CD4-positive, alpha-beta T cell treated with Interleukin-12 subunit alpha and Interleukin-12 subunit beta, for 1 hour (primary cell): ENCODE results near the gene TOPORS.
"Not testable (repeated sequence)": the region's sequence is repeated elsewhere in the genome, so short reads cannot be mapped to it uniquely, and the experiment has no call there.

Experiments
- DNase-seq: peaks from one replicate; pipeline ENCODE4 v3.0.0-alpha.2; 2020

Gene TOPORS

DNA sequence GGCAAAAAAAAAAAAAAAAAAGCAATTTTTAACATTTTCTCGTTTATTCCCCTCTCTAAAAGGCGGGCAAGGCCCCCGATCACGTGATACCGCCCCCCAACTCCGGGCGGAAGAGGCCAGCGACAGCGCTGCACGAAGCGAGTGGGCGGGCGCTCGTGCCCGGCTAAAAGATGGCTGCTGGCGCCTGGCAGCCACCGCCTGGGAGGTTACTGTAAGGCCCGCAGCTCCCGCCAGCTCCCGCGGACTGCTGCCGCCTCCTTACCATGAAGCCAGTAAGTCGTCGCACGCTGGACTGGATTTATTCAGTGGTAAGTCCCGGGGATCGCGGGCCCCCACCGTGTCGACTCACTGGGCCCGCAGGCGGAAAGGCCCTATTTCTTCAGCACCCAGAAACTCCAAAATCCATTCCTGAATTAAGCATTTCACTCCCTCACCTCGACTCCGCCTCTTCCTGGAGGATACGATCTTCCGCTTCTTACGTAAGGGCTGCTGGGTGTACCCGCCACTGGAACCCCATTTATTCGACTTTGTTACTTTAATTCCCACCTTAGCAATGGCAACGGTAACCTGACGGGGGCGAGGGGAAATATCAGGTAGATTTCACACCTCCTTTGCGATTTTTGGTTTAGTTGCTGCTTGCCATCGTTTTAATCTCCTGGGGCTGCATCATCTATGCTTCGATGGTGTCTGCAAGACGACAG is at the start of gene TOPORS, which contains the start of gene SMIM27:
Gene TOPORS, minus strand, starts transcription at position 415 of the 701 bp plus-strand sequence. Its CDS starts 150 bp downstream, at position 265.
Gene SMIM27, plus strand, starts transcription at position 156 of the 701 bp plus-strand sequence. Its CDS starts 108 bp downstream, at position 264.
- peak; percentile 92 for DNase-seq

DNA sequence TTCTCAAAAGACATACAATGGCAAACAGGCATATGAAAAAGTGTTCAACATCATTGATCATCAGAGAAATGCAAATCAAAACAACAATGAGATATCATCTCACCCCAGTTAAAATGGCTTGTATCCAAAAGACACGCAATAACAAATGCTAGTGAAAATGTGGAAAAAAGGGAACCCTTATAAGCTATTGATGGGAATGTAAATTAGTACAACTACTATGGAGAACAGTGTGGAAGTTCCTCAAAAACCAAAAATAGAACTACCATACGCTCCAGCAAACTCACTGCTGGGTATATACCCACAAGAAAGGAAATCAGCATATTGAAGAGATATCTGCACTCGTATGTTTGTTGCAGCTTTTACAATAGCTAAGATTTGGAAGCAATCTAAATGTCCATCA is 46.6 kb upstream of the TOPORS start:
- DNase-seq, result not testable (repeated sequence)

DNA sequence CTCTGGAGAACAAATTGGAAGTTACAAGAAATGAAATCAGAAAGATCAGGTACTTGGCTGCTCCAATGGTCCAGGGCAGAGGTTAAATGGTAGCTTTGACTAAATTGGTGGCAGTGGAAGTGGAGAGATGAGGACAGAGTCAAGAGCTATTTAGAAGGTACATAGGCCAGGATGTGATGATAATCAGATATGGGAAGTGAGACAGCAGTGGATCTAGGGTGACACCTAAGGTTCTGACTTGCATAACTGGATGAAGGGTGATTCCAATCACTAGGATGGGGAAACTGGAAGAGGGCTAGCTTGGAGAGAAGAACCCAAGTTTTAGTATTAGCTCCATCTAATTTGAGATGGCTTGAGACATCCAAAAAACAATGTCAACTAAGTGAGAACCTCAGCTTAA is 44.5 kb upstream of the TOPORS start:
- DNase-seq, result no peak

DNA sequence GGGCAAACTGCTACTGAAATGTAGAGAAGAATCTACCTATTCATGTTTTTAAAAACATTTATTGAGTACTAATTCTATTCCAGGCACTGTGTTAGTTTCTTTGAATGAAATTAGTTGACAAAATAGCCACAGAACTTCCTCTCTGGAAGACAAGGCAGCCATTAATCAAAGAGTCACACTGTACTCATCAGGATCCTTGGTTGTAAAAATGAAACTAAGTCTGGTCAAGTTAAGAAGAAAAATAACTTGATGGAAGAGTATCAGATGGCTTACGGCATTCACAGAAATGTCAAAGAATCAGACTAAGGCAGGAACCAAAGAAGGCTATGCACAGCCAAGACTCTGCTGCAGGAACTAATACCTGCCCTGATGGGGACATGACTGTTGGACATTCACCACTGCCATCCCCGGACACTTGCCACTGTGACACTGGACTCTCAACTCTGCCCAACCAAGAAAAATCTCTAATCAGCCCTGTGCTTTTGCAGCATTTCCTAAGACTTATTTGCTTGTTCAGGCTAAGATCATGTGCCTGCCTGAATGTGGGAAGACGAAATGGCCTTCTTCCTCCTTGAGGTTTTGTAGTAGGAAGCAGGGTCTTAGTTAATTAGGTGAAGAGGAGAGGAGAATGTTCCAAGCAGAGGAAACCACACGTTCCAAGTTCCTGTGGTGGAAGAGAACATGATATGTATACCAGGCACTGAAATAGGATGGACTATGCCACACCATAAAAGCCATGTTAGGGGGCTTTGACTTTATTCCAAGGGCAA is 43.9 kb upstream of the TOPORS start:
- no peak for DNase-seq

DNA sequence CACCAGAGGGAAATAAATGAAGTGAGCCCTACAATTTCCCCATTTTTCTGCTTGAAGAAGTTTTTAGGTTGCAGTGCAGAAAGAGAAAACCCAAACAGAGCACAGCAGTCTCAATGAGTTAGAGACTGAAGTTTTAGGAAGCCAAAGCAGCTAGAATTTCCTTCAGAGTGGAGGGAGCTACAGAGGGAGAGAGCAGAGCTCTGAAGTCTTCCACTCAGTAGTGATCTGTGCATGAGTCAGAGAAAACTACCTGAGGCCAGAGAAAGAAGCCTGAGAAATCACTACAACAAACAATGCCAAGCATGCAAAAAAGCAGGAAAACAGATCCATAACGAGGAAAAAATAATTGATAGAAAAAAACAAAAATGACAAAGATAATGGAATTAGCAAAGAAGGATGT is 38.5 kb upstream of the TOPORS start:
- DNase-seq, result no peak

DNA sequence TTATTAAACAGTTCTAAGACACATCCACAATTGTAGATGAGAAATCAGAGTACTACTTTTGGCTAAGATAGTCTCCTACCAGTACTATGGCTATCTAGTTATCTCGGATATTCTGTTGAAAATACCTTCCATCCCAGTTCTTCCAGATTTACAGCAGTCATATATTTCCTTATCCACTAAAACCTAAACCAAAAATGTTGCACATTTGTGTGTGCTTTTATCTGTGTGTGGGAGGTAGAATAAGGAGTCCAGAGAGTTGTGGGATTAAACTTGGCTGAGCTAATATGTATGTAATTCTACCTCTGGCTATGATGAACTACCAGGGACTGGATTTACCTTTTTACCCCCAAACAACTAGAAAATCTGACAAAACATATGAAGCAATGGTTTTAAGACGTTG is 38.1 kb upstream of the TOPORS start:
- DNase-seq, result no peak

DNA sequence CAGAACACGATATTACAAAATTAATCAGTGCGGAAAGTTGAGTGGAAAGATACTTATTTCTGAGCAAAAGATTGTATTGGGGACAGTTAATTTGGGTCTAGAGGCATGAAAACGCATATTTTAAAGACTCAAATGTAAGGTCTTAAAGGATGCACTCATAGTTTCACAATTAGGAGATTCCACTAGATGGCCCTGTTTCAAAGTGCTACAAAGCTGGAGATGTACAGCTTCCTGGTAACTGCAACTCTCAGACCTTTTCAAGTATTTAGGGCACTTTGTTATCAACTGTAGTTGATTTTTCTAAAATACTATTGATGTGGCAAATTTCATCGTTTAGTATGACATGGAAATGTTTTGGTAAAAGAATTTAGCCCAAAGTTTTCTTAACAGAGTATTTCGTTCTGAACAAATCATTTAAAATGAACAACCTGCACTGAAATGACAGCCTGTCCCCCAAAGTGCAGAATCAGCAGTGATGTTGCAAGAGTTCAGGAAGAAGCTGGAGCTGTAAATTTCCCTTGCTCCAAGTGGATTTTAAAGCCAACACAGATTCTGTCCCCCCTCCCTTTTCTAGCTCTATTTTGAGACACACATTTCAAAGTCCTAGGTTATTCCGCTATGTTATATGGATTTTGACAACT is 36.8 kb upstream of the TOPORS start:
- DNase-seq, result peak; percentile 9

DNA sequence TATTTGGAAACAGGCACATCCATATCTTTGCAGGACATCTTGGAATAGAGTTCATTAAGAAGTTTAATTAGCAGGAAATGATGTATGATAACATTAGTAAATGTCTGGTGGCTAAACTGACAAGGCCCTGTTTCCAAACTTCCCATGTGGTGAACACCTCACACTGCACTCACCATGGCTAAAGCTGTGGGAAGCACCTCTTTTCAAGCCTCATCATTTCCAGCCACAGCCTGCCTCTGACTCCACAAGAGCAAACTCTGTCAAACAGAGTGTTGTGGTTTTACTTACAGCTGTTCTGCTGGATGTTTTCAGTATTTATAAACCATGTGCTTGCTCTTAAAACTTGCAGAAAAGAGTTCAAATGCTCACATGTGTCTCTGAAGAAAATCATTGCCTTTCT is 35.5 kb upstream of the TOPORS start:
- no peak for DNase-seq

DNA sequence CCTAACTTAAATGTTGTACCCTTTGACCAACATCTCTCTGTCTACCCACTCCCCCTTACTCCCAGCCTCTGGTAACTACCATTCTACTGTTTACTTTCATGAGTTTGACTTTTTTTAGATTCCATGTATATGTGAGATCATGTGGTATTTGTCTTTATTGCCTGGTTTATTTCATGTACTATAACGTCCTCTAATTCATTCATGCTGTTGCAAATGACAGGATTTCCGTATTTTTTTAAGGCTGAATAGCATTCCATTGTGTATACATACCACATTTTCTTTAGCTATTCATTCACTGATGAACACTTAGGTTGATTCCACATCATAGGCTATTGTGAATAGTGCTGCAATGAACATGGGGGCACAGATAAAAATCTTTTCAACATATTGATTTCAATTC is 32.4 kb upstream of the TOPORS start:
- DNase-seq, result no peak

DNA sequence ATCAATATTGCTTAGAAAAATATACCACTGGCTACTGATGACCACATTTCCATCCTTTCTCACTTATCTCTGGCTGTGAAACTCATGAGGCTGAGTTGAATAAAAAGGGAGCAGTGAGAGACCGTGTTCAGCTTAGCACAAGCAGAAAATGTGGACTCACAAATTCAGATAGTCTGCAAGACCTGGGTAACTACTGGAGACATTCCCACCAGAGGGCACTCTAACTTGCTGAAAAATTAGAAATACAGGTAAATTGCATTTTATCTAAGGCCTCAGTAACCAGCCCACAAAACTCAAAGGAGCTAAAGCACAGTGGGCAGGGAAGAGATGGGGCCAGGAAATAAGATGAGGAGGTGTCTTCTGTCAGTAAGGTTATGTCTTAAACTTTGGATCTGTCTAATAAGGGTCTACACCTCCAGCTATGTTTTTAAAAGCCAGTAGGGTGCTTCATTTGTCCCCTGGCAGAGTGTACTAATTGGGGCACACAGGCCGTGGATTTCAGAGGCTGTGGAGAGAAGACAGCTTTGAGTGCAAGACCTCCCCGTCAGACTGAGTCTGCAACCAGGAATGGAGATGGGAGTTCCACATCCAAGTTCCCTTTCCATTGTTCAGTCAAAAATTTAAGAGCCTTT is 29.2 kb upstream of the TOPORS start:
- peak; percentile 54 for DNase-seq

DNA sequence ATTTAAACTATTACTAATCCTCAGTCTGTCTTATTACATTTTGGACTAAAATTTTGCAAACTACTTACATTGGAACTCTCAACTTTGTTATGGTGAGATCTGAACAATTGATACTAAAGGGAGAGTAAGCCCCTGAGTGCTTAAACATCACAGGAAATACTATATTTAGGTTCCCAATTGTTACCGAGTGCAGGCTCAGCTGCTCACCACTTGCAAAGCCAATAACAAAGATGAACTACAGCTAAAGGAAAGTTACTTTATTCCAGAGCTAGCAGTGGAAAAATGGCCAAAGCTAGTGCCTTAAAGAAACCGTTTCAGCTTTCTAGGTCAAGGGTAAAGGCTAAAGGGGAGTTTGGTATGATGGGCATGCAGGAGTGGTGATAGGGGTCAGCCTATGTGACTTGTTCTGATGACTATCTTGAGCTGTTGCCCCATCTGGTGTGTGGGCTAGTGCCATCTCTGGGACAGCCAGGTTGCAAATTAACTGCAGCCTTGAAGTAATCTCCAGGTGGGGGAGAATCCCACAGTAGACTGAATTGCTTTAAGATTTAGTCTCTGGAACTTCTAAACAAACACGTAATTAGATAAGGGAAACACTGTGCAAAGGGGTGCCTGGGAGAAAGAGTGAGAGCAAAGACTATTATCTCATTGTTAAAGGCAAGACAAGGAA is 28.4 kb upstream of the TOPORS start:
- no peak for DNase-seq

DNA sequence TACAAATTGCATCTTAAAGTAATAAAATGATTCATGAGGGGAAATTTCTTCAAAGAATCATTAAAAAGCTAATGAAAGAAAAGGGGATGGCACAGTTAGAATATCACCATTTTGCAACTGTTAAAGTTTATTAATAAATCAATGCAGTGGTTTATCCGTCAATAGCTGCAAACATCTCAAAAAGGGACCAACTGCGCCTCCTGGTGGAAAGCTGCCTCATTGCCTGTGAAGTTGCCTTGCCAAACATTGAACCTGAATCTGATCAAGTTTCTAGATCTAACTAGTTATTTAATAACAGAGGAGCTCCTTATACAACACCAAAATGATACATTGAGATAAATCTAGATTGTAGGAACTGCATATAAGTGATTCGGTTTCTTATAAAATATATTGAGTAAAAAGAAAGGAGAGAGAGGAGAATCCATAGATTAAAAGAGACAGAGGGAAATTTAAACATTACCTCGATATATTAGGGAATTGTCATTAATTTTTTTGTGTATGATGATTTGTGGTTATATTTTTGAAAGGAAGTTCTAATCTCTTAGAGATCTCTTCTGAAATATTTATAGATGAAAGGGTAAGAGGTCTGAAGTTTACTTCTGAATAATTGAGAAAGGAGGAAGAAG is 27.4 kb upstream of the TOPORS start:
- DNase-seq, result peak; percentile 81

DNA sequence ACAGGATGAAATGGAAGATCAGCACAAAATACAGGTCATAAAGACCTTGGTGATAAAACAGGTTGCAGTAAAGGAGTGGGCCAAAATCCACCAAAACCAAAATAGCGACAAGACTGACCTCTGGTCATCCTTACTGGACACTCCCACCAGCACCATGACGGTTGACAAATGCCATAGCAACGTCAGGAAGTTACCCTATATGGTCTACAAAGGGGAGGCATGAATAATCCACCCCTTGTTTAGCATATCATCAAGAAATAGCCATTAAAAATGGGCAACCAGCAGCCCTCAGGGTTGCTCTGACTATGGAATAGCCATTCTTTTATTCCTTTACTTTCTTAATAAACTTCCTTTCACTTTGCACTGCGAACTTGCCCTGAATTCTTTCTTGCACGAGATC is 26.6 kb upstream of the TOPORS start:
- DNase-seq, result no peak

DNA sequence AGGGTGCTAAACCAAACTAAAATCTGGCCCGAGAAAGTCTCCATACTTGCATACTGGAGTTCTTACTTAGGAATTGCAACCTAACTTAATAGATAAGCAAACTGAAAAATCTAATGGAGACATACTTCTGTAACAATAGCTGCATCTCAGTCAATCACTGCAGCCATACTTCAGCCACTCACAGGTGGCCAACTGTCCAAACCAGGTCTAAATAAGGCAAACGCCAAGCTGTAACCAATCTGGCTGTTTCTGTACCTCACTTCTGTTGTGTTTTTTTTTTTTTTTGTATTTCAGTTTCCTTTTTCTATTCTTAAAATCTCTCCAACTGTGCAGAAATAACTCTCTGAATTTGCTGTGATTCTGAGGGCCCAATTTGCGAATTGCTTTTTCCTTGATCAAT is 24.9 kb upstream of the TOPORS start:
- DNase-seq, result no peak

DNA sequence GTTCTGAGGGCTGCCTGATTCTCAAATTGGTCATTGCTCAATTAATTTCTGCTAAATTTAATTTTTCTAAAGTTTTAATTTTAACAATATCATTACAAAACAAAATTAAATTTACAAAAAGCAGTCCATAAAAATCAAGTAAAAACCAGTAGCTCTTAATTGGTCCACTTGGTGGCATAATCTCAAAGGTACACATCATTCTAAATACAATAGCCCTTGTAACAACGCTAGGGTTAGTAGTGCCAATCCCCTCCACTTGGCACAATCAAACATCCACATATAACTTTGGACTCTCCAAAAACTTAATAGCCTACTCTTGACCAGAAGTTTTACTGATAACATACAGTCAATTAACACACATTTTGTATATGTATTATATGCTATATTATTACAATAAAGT is 22.5 kb upstream of the TOPORS start:
- no peak for DNase-seq

DNA sequence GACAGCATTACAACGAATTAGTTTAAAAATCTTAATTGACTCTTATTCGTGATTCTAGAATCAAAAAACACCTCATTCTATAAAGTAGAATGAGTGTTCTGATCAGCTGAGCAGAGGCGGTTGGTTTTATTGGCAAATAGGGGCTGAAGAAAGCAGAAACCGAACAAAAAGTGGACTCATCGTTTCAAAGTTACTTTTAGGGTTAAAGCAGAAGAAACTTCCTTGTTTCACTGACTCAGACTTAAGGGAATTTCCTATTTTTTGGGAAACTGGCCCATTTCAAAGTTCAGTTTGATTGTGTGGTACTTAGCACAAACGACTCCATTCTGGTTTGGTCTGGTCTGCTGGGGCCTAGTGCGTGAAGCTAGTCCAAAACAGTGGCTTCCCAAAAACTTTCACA is 21.4 kb upstream of the TOPORS start:
- DNase-seq, result no peak

DNA sequence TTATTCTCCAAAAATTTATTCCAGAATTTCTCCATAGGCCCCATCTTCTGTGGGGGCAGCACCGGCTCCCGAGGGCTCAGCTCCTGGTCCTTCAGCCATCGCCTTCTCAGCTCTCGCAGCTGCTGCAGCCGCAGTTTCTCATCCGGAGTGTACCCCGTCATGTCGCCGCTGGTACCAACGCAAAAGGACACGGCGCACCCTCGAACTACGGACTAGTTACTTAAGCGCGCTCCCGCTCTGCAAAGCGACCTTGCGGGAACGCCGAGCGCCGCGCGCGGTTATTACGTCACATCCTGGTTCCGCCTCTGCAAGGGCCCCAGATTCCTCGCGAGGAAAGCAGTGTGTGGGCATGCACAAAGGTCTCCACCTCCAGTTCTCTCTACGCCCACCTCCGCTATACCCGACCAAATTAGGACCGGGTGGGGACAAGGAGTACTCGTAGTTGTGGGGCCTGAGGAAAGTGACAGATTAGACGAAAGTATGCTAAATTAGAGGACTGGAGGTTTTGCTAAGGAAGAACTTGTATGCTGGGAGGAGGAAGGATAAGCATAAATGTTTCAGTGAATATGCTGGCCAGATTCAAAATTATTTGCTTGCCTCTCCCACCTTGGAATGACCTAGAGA is 20.6 kb upstream of the TOPORS start, which contains the start of gene NDUFB6:
Gene NDUFB6, minus strand, starts transcription at position 260 of the 624 bp plus-strand sequence. Its CDS starts 99 bp downstream, at position 161.
- DNase-seq, result peak; percentile 95

DNA sequence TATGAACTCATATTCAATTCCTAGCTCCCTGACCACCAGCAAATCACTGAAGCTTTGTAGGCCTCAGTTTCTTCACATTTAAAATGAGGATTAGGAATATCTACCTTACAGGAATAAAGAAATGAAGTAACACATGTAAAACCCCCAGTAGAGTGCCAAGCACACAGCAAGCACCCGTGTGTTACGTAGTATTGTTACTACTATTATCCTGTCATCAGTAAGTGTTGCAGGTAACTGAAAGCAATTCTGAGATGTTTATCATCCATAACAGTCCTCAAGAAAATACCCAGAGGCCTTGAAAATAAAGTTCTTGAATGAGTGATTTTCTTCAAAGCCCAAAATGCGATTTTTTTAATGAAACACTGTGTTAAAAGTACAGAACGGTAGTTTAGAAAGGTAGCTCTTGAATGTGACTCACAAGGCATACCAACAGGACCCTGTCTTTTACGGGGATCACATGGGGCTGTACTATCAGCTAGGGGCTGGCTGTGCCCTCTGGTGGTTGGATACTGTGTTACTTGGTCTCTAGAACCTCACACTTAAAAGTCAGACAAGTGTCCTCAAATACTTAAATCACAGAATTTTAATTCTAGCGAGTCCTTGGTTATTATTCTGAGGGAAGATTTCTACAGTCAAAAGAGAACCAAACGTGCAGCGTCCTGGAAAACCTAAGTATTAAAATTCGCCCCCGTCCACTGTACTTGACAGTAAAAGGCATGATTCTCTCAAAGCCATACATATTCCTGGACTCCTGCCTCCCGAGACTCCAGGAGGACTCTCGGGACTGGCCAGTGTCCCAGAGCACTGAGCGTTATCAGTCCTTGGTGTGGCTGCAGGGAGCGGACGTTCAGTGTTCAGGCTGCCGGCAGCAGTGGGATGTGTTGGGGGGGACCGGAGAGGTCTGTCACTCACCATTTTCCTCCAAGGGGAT is 19.8 kb upstream of the TOPORS start:
- DNase-seq, result peak; percentile 86

DNA sequence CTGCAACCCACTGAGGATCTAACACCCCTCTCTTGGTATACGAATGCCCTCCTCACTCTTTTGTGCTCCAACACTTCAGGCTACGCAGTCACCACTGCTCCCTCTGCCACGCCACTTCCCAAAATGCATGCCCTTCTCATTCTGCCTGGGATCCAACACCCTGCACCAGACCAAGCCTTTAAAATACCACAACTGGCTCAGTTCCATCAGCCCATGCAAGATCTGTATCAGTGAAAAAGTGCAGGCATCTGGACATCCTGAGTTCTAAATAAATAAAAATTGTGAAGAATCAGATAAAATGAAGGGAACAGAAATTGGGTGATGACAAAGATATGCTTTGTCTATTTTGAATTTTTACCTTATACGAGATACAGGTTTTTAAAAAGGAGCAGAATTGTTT is 17.9 kb upstream of the TOPORS start:
- DNase-seq, result no peak

DNA sequence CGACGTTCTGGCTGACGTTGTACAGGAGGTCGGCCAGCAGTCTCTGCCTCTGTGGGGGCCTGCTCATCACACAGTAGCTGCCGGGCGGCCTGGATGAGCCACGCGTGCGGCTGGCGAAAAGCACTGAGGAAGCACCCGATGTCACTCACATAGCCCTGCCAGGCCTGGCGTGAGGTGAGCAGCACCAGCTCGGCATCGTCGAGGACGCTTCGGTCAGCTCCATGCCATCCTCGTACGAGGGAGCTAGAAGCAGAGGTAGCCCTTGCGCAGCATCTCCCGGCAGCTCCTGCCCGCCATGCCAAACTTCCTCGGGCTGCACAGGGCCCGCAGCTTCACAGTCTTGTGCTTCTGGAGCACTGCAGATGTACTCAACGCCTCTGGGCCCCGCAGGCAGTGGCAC is 14.4 kb upstream of the TOPORS start:
- DNase-seq, result no peak

DNA sequence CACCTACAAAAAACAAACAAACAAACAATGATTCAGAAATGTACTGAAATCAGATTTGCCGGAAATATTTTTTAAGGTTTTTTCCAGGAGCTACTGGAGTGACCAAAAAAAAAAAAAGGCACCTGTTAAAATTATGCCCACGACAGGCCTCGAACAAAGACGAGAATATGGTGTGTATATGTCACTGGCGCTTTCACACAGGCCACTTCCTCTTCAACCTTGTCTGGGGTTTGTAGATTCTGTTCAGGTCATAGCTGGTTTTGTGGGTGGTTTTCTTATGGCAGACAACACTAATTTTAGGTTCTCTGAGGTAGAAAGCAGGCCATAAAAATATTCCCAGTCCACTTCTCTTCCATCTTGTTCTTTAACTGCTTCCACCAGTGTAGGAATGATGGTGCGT is 13.6 kb upstream of the TOPORS start:
- DNase-seq, result no peak
